Measurements from ENCODE around the gene BAX. TPM values are rescaled to one million over a fixed set of nuclear protein-coding genes. Genes with fewer than 3 reads are reported as not detected.

Gene BAX
- polyA plus RNA-seq, 6 donors from 2014 or later, result 56.0 to 88.2 (median 68.3) TPM

DNA sequence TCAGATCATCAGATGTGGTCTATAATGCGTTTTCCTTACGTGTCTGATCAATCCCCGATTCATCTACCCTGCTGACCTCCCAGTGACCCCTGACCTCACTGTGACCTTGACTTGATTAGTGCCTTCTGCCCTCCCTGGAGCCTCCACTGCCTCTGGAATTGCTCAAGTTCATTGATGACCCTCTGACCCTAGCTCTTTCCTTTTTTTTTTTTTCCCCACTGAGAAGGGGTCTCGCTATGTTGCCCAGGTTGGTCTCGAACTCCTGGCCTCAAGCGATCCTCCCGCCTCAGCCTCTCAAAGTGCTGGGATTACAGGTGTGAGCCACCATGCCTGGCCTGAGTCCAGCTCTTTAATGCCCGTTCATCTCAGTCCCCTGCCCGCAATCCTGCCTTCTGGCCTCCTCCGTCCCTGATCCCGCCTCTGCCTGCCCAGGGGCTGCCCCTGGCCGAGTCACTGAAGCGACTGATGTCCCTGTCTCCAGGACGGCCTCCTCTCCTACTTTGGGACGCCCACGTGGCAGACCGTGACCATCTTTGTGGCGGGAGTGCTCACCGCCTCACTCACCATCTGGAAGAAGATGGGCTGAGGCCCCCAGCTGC, 6.5 kb downstream of the BAX start:
- Mint-ChIP-seq H3K36me3 (peaks cover under 1 to 8% of the 10 kb centered on the region in 2 donors), H3K9me3 (no peaks in the 10 kb centered on the region), H3K4me3 (peak overlapping the region in 6 of 8 donors; percentile 21 to 74 (median 40)), H3K27me3 (no peaks in the 10 kb centered on the region), H3K27ac (peak overlapping the region in 3 of 6 donors; percentile 15 to 96 (median 83)), H3K4me1 (peaks cover 63 to 71% (median 66%) of the 10 kb centered on the region in 3 donors)
- ATAC-seq (ENCODE audit: low read depth in 2 of 2), result no peak
- DNase-seq, result no peak

- no peak for DNase-seq
- ATAC-seq (ENCODE audit: low read depth in 2 of 2), result no peak
- peak overlapping the region in 5 of 6 donors; percentile 81 to 97 (median 95) for H3K27ac Mint-ChIP-seq
- H3K9me3 Mint-ChIP-seq, result peaks cover 0 to 2% (median 0%) of the 10 kb centered on the region in 7 donors
- H3K4me3 Mint-ChIP-seq, result peak overlapping the region in 6 of 8 donors; percentile 71 to 99 (median 92)
- no peaks in the 10 kb centered on the region for H3K27me3 Mint-ChIP-seq
- H3K4me1 Mint-ChIP-seq, result peaks cover 65 to 73% (median 68%) of the 10 kb centered on the region in 3 donors
- H3K36me3 Mint-ChIP-seq, result peaks cover 5 to 12% of the 10 kb centered on the region in 2 donors
Observed at GRCh38 chr19:48961673-48962028, 7.0 kb downstream of the BAX start.

DNA sequence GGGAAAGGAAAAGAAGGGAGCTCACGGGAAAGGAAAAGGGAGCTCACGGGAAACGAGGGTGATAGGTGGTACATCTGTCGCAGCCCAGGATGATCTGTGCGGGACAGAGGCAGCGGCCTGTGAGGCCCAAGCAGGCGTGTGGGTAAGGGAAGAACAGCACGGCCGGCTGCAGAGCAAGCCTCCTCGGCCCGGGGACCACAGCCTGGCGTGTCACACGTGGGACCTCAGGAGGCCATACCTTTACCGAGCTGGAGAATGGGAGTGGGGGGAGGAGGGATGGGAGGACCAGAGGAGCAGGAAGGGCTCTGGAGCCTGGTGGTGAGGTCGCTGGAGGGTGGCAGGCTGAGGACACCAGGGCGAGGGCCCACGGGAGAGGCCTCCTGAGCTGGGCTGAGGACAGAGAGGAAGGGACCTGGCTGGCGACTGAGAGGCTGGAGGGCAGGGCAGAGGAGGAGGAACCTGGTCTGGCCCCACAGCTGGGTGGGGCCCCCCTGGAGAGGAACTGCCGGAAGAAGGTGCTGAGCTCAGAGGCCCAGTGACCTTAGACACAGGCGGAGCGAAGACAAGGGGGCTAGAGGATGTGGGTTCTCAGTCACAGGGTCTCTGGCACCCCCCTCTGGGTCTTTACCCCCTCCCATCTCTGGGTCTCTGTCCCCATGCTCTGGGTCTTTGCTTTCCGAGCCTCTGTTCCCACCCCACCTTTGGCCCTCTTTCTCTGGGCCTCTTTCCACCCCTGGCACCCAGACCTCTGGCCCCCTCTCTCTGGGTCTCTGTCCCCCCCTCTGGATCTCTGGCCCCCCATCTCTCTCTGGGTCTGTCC, 7.6 kb downstream of the BAX start:
- ATAC-seq (ENCODE audit: low read depth in 2 of 2) (peak; percentile 19 to 32), DNase-seq (peak; percentile 56)
- peak overlapping the region; percentile 56 to 99 (median 92) for H3K4me3 Mint-ChIP-seq
- H3K27me3 Mint-ChIP-seq, result no peaks in the 10 kb centered on the region
- peaks cover 5 to 7% of the 10 kb centered on the region in 2 donors for H3K36me3 Mint-ChIP-seq
- H3K4me1 Mint-ChIP-seq, result peaks cover 62 to 70% (median 68%) of the 10 kb centered on the region in 3 donors
- peaks cover 0 to 2% (median 0%) of the 10 kb centered on the region in 7 donors for H3K9me3 Mint-ChIP-seq
- peak overlapping the region; percentile 61 to 97 (median 96) for H3K27ac Mint-ChIP-seq

DNA sequence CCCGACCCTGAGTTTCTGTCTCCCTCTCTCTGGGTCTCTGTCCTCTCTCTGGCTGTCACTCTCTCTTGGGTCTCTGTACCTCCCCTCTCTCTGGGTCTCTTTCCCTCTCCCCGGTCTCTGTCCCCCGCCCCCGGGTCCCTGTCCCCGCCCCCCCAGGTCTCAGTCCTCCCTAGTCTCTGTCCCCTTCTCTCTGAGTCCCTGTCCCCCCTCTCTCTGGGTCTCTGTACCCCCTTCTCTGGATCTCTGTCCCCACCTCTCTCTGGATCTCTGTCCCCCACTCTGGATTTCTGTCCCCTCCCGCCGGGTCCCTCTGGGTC, 8.1 kb downstream of the BAX start:
- DNase-seq (no peak), ATAC-seq (ENCODE audit: low read depth in 2 of 2) (no peak)
- peak overlapping the region; percentile 56 to 99 (median 96) for H3K4me3 Mint-ChIP-seq
- H3K27ac Mint-ChIP-seq, result peak overlapping the region; percentile 61 to 97 (median 96)
- no peaks in the 10 kb centered on the region for H3K27me3 Mint-ChIP-seq
- peaks cover 62 to 71% (median 66%) of the 10 kb centered on the region in 3 donors for H3K4me1 Mint-ChIP-seq
- peaks cover 5 to 7% of the 10 kb centered on the region in 2 donors for H3K36me3 Mint-ChIP-seq
- peaks cover 0 to 2% (median 0%) of the 10 kb centered on the region in 7 donors for H3K9me3 Mint-ChIP-seq

- no peak for DNase-seq
- H3K36me3 Mint-ChIP-seq, result peaks cover 5 to 11% of the 10 kb centered on the region in 2 donors
- H3K4me3 Mint-ChIP-seq, result peak overlapping the region; percentile 84 to 99 (median 98)
- H3K4me1 Mint-ChIP-seq, result peaks cover 64 to 74% (median 66%) of the 10 kb centered on the region in 3 donors
- peak overlapping the region; percentile 95 to 99 (median 96) for H3K27ac Mint-ChIP-seq
- H3K27me3 Mint-ChIP-seq, result no peaks in the 10 kb centered on the region
- ATAC-seq (ENCODE audit: low read depth in 2 of 2), result no peak
- peaks cover 0 to 2% (median 0%) of the 10 kb centered on the region in 7 donors for H3K9me3 Mint-ChIP-seq
Observed at GRCh38 chr19:48963371-48964204, 8.9 kb downstream of the BAX start.

- H3K36me3 Mint-ChIP-seq, result peaks cover 5 to 12% of the 10 kb centered on the region in 2 donors
- H3K4me3 Mint-ChIP-seq, result peak overlapping the region; percentile 91 to 99 (median 98)
- H3K4me1 Mint-ChIP-seq, result peaks cover 63 to 72% (median 64%) of the 10 kb centered on the region in 3 donors
- H3K9me3 Mint-ChIP-seq, result peaks cover 0 to 2% (median 0%) of the 10 kb centered on the region in 7 donors
- DNase-seq (no peak), ATAC-seq (ENCODE audit: low read depth in 2 of 2) (no peak)
- no peaks in the 10 kb centered on the region for H3K27me3 Mint-ChIP-seq
- peak overlapping the region; percentile 74 to 99 (median 94) for H3K27ac Mint-ChIP-seq
Observed at GRCh38 chr19:48964205-48965039, 9.7 kb downstream of the BAX start.

- peaks cover 5 to 12% of the 10 kb centered on the region in 2 donors for H3K36me3 Mint-ChIP-seq
- peak within 1 kb of the TSS; percentile 96 to 100 (median 98) for H3K4me3 Mint-ChIP-seq
- peak; percentile 84 to 86 for ATAC-seq (ENCODE audit: low read depth in 2 of 2)
- no peaks in the 10 kb centered on the region for H3K27me3 Mint-ChIP-seq
- H3K4me1 Mint-ChIP-seq, result peaks cover 63 to 70% (median 64%) of the 10 kb centered on the region in 3 donors
- H3K27ac Mint-ChIP-seq, result peak within 1 kb of the TSS; percentile 96 to 99 (median 98)
- peaks cover 0 to 2% (median 0%) of the 10 kb centered on the region in 7 donors for H3K9me3 Mint-ChIP-seq
- DNase-seq, result peak; percentile 93
Observed at GRCh38 chr19:48965040-48965805, 10.5 kb downstream of the BAX start, which contains the start of gene FTL. Gene FTL, plus strand, starts transcription at chr19:48965309. Its CDS starts 199 bp downstream, at chr19:48965508.

DNA sequence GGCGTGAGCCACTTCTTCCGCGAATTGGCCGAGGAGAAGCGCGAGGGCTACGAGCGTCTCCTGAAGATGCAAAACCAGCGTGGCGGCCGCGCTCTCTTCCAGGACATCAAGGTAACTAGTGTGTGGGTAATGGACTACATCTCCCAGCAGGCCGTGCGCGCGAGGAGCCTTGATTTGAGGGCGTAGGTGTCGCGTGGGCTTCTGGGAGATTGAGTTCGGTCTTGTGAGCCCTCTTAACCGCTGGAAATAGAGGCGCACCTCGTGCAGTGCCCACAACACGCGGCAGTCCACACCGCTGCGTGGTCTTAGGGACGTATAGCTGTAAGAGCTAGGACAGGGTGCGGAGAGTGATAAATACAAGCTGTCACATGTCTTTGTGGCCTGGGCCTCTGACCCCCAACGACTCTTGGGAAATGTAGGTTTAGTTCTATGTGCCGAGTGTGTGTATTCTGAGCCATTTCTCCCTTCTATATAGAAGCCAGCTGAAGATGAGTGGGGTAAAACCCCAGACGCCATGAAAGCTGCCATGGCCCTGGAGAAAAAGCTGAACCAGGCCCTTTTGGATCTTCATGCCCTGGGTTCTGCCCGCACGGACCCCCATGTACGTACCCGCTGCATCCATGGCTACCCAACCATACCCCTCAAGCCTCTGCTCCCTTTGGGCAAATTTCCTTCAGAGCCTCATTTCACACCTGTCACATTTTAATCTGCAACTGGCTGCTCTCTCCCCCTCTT, 11.3 kb downstream of the BAX start:
- ATAC-seq (ENCODE audit: low read depth in 2 of 2) (peak; percentile 65), DNase-seq (peak; percentile 85)
- Mint-ChIP-seq H3K27me3 (no peaks in the 10 kb centered on the region), H3K9me3 (peaks cover 0 to 2% (median 0%) of the 10 kb centered on the region in 7 donors), H3K4me3 (peak overlapping the region; percentile 96 to 100 (median 98)), H3K27ac (peak overlapping the region; percentile 96 to 99 (median 98)), H3K36me3 (peaks cover 5 to 12% of the 10 kb centered on the region in 2 donors), H3K4me1 (peaks cover 62 to 74% (median 69%) of the 10 kb centered on the region in 3 donors)

DNA sequence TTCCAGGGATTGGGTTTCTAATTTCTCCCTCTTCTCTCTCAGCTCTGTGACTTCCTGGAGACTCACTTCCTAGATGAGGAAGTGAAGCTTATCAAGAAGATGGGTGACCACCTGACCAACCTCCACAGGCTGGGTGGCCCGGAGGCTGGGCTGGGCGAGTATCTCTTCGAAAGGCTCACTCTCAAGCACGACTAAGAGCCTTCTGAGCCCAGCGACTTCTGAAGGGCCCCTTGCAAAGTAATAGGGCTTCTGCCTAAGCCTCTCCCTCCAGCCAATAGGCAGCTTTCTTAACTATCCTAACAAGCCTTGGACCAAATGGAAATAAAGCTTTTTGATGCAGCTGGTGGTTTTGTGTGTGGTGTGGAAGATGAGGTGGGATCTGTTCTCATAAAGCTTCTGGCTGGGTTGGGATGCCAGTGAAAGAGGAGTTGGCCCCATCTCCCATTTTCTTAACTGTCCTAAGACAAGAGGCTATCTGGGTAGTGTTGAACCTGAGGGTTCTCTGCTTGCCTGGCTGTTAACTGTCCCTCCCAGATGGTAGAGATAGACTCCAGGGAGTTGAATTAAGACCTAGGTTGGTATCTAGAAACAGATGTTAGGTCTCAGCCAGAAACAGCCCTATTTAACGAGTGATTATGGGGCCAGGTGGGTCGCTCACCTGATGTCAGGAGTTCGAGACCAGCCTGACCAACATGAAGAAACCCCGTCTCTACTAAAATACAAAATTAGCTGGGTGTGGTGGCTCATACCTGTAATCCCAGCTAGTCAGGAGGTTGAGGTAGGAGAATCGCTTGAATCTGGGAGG, 12.1 kb downstream of the BAX start:
- Mint-ChIP-seq H3K4me1 (peaks cover 57 to 69% (median 64%) of the 10 kb centered on the region in 3 donors), H3K36me3 (peaks cover 5 to 12% of the 10 kb centered on the region in 2 donors), H3K9me3 (peaks cover 0 to 2% (median 0%) of the 10 kb centered on the region in 7 donors), H3K27ac (peak overlapping the region in 4 of 6 donors; percentile 94 to 99 (median 97)), H3K27me3 (no peaks in the 10 kb centered on the region), H3K4me3 (peak overlapping the region; percentile 96 to 100 (median 98))
- DNase-seq, result no peak
- ATAC-seq (ENCODE audit: low read depth in 2 of 2), result no peak

DNA sequence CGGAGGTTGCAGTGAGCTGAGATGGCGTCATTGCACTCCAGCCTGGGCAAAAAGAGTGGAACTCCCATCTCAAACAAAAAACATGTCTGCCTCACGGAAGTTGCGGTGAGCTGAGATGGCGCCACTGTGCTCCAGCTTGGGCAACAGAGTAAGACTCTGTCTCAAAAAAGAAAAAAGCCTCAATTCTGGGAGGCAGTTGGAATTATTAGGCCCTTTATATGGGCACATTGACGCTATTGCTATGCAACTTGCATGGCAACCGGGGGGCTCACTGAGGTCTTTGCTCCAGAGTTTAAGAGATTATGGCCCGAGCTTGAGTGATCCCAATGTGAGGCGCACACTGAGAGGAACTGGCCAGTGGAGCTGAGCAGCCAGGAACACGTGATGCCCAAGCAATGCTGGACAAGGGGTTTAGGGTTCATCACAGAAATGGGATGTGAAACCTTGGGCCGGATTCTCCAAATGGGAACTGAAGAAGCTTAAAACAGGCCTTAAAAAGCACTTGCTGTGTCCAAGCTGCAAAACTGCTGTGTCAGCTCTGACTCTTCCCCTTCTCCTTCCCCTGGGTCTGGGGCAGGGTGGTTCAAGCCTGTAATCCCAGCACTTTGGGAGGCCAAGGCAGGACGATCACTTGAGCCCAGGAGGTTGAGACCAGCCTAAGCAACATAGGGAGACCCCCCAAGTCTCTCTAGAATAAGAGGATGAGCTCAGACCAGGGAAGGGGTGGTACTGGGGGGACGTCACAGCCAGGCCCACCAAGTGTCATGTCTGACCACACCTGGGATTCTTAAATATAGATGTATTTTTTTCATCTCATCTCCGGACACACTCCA, 12.9 kb downstream of the BAX start:
- peaks cover 5 to 12% of the 10 kb centered on the region in 2 donors for H3K36me3 Mint-ChIP-seq
- H3K9me3 Mint-ChIP-seq, result peaks cover 0 to 2% (median 0%) of the 10 kb centered on the region in 7 donors
- no peaks in the 10 kb centered on the region for H3K27me3 Mint-ChIP-seq
- H3K27ac Mint-ChIP-seq, result peak overlapping the region in 1 of 6 donors; percentile 75
- H3K4me3 Mint-ChIP-seq, result peak overlapping the region in 7 of 8 donors; percentile 5 to 100 (median 57)
- ATAC-seq (ENCODE audit: low read depth in 2 of 2) (no peak), DNase-seq (no peak)
- H3K4me1 Mint-ChIP-seq, result peaks cover 49 to 60% (median 55%) of the 10 kb centered on the region in 3 donors
